ENCODE measurements around the gene FRMD4A. TPM values are rescaled to one million over a fixed set of nuclear protein-coding genes. Genes with fewer than 3 reads are reported as not detected.

The FRMD4A gene
- total RNA-seq, 2 donors from 2014 or later = 8.6 to 10.2 TPM

DNA sequence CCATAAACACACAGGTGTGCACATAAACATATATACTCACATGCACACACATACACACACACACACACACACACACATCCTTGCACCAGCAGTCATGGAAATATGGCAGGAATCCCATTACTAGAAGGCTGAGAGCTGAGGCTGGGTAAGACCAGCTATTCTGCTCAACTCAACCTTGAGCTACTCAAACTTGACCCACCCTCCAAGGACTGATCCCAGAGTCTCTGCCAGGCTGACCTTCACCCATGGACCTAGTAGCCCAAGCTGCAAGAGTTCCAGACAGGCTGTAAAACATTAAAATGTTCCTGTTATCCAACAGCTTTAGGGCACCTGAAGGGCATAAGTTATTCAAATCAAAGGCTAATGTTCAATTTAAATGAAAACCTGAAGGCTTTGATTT, 134.6 kb downstream of the FRMD4A start:
- no peak overlapping the region for H3K4me3 ChIP-seq
- H3K36me3 ChIP-seq = no peaks in the 10 kb centered on the region
- intact Hi-C loops (cut with DNase I) = loop anchor here (10.0 kb wide), 1 partner anchor 289 kb away; no protein-coding TSS in a partner anchor
- H3K4me1 ChIP-seq = no peaks in the 10 kb centered on the region
- H3K27me3 ChIP-seq = peaks cover 4% of the 10 kb centered on the region
- TF ChIP-seq, protein P1, sequence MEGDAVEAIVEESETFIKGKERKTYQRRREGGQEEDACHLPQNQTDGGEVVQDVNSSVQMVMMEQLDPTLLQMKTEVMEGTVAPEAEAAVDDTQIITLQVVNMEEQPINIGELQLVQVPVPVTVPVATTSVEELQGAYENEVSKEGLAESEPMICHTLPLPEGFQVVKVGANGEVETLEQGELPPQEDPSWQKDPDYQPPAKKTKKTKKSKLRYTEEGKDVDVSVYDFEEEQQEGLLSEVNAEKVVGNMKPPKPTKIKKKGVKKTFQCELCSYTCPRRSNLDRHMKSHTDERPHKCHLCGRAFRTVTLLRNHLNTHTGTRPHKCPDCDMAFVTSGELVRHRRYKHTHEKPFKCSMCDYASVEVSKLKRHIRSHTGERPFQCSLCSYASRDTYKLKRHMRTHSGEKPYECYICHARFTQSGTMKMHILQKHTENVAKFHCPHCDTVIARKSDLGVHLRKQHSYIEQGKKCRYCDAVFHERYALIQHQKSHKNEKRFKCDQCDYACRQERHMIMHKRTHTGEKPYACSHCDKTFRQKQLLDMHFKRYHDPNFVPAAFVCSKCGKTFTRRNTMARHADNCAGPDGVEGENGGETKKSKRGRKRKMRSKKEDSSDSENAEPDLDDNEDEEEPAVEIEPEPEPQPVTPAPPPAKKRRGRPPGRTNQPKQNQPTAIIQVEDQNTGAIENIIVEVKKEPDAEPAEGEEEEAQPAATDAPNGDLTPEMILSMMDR (IDR thresholded peaks at IDR 0.05) = no peak
- H3K27ac ChIP-seq = no peak overlapping the region
- DNase-seq = no peak
- H3K9me3 ChIP-seq = no peaks in the 10 kb centered on the region
- no peak overlapping the region for H3K9ac ChIP-seq (ENCODE audit: low read depth in 2 of 2, low read length in 2 of 2)

DNA sequence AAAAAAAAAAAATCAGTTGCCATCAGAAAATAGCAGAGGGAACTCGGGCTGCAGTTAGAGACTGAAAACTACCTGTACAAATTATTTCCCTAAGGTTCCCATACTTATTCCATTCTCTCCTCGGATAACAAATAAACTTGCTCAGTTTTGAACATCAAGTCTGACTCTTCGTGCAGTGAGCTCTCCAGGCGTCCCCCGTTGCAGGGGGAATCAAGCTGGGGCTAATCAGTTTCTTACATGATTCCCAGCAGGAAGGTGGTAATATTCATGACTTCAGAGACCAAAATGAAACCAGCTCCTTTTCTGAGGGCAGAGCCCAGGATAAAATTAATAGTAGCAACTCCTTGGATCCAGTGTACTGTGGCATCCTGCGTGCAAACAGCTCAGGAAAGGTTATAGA, 135.3 kb downstream of the FRMD4A start:
- intact Hi-C loops (cut with DNase I) = loop anchor here (10.0 kb wide), 1 partner anchor 289 kb away; no protein-coding TSS in a partner anchor
- no peaks in the 10 kb centered on the region for H3K9me3 ChIP-seq
- no peak overlapping the region for H3K9ac ChIP-seq (ENCODE audit: low read depth in 2 of 2, low read length in 2 of 2)
- no peaks in the 10 kb centered on the region for H3K4me1 ChIP-seq
- TF ChIP-seq, protein P1 (IDR thresholded peaks at IDR 0.05) = no peak
- H3K4me3 ChIP-seq = no peak overlapping the region
- DNase-seq = no peak
- peaks cover 4% of the 10 kb centered on the region for H3K27me3 ChIP-seq
- no peaks in the 10 kb centered on the region for H3K36me3 ChIP-seq
- H3K27ac ChIP-seq = no peak overlapping the region

DNA sequence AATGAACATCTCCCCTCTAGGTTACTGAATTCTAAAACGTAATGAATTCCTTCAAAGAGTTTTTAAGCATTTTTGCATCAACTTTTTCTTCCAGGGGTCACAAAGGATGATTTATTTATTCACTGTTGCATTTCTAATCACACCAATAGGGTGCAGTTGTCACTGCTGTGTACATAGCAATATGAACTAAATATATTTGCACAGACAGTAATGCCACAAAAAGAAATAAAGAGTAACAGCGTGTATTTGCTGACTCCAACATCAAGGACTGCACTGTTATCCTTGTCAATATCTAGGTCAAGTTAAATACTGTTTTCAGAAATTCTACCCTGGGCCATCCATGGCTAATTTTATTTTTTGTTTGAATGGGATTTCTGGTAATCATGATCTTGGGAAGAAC, 138.0 kb downstream of the FRMD4A start:
- intact Hi-C loops (cut with DNase I) = loop anchor here (10.0 kb wide), 1 partner anchor 292 kb away; no protein-coding TSS in a partner anchor
- H3K4me1 ChIP-seq = no peaks in the 10 kb centered on the region
- H3K36me3 ChIP-seq = no peaks in the 10 kb centered on the region
- H3K4me3 ChIP-seq = no peak overlapping the region
- no peak for DNase-seq
- H3K27ac ChIP-seq = no peak overlapping the region
- no peaks in the 10 kb centered on the region for H3K9me3 ChIP-seq
- H3K9ac ChIP-seq (ENCODE audit: low read depth in 2 of 2, low read length in 2 of 2) = no peak overlapping the region
- no peaks in the 10 kb centered on the region for H3K27me3 ChIP-seq
- TF ChIP-seq, protein P1 (IDR thresholded peaks at IDR 0.05) = no peak

DNA sequence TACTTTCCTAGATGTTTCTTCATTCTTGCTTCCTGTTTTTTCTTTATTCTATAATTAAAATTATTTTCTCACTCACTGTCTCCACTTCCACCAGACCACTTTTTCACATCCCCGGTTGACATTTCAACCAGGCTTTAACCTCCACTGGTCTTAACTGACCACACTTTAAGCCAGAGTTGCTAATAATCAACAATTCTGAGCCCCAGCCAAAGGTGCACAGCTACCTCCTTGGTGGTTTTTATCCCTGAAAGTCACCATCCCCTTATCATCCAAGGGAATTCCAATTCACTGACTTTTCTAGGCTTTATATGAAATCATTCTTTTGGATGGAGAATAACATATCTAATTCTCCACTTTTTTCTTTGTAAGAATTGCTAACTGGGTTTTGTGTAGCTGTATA, 138.9 kb downstream of the FRMD4A start:
- Histone ChIP-seq H3K36me3 (no peaks in the 10 kb centered on the region), H3K4me1 (no peaks in the 10 kb centered on the region), H3K27ac (no peak overlapping the region), H3K4me3 (no peak overlapping the region), H3K9me3 (no peaks in the 10 kb centered on the region), H3K9ac (ENCODE audit: low read depth in 2 of 2, low read length in 2 of 2) (no peak overlapping the region), H3K27me3 (no peaks in the 10 kb centered on the region)
- no peak for DNase-seq
- TF ChIP-seq, protein P1 (IDR thresholded peaks at IDR 0.05) = no peak
- intact Hi-C loops (cut with DNase I) = loop anchor here (10.0 kb wide), 1 partner anchor 293 kb away; no protein-coding TSS in a partner anchor

DNA sequence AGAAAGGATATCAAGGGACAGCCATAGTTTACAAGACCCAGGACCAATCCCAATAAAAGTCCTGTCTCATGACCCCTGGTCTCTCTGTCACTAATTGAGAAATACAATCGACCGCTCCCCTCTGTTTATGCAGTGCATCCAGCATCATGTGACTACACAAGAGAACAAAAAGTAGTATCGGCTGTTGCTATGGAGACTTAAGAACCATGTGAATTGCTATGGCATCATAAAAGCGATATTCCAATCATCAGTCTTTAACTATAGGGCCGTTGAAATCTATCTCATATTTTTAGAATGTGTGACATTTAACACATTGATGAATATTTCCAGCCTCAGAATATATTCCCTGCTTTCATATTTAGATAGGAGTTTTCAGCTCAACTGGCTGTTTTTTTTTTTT, 139.3 kb downstream of the FRMD4A start:
- TF ChIP-seq, protein P1 (IDR thresholded peaks at IDR 0.05) = no peak
- Histone ChIP-seq H3K9ac (ENCODE audit: low read depth in 2 of 2, low read length in 2 of 2) (no peak overlapping the region), H3K27ac (no peak overlapping the region), H3K4me1 (no peaks in the 10 kb centered on the region), H3K9me3 (no peaks in the 10 kb centered on the region), H3K36me3 (no peaks in the 10 kb centered on the region), H3K4me3 (no peak overlapping the region), H3K27me3 (no peaks in the 10 kb centered on the region)
- intact Hi-C loops (cut with DNase I) = loop anchor here (10.0 kb wide), 1 partner anchor 293 kb away; no protein-coding TSS in a partner anchor
- no peak for DNase-seq
